IMR-90 (cell line): ENCODE results near the gene RUNX1. TPM values are rescaled to one million over a fixed set of nuclear protein-coding genes. Genes with fewer than 3 reads are reported as not detected.

ENCODE experiments used
- ATAC-seq: fragments of 200-7000 bp; cut with Tn5 transposase; 2 replicates; pipeline ENCODE4 v1.9.1; 2020; ENCODE audit warnings: low read depth, mild to moderate bottlenecking, moderate library complexity
- BruUV-seq: library from RNA; stranded (reverse); fragments of 400-500 nt; replicated peaks from 2 replicates; lab custom pipeline; 2021; lab: Mats Ljungman, UMichigan
- CTCF ChIA-PET: fragments of 300-600 bp; formaldehyde crosslinking; extraction: SDS; loops from one replicate; lab custom pipeline; 2021; ENCODE audit warnings: antibody characterized with exemption; lab: Yijun Ruan, JAX
- POLR2A ChIA-PET: fragments of 300-600 bp; sonication (Branson Sonifier 250); formaldehyde crosslinking; loops from one replicate; lab custom pipeline; 2022; ENCODE audit warnings: antibody characterized with exemption; ENCODE audit not compliant: unreplicated experiment; lab: Charles Lee
- DNase-seq: peaks from one replicate; pipeline ENCODE4 v3.0.0; 2013
- H2AFZ ChIP-seq: replicated peaks from 2 replicates; pipeline ENCODE3; 2013; ENCODE audit warnings: low read length, mild to moderate bottlenecking; ENCODE audit not compliant: poor library complexity
- H2AK5ac ChIP-seq: 2 replicates; pipeline ENCODE4 v1.6.1; 2013; ENCODE audit warnings: low read depth, low read length, inconsistent platforms
- H2AK9ac ChIP-seq: replicated peaks from 2 replicates; pipeline ENCODE3; 2013; ENCODE audit warnings: mild to moderate bottlenecking, low read depth, low read length, moderate library complexity; ENCODE audit not compliant: poor library complexity
- H2BK120ac ChIP-seq: 2 replicates; pipeline ENCODE4 v1.6.1; 2013; ENCODE audit warnings: low read depth, low read length, inconsistent platforms
- H2BK15ac ChIP-seq: 3 replicates; pipeline ENCODE4 v1.6.1; 2013; ENCODE audit warnings: low read depth, low read length, inconsistent platforms
- H2BK20ac ChIP-seq: 2 replicates; pipeline ENCODE4 v1.6.1; 2013; ENCODE audit warnings: low read depth, mild to moderate bottlenecking, inconsistent platforms, low read length, moderate library complexity
- H2BK5ac ChIP-seq: 2 replicates; pipeline ENCODE4 v1.6.1; 2013; ENCODE audit warnings: mild to moderate bottlenecking, low read depth, low read length, inconsistent platforms; ENCODE audit not compliant: poor library complexity, severe bottlenecking
- H3K14ac ChIP-seq: replicated peaks from 2 replicates; pipeline ENCODE4 v1.6.1; 2013; ENCODE audit warnings: low read depth, low read length, inconsistent platforms
- H3K18ac ChIP-seq: 2 replicates; pipeline ENCODE4 v1.6.1; 2013; ENCODE audit warnings: low read depth, low read length, control low read depth
- H3K23ac ChIP-seq: 2 replicates; pipeline ENCODE4 v1.6.1; 2013; ENCODE audit warnings: low read depth, low read length, inconsistent platforms
- H3K27ac ChIP-seq: 2 replicates; pipeline ENCODE4 v1.5.1; 2013; ENCODE audit warnings: mild to moderate bottlenecking, control low read depth, low read length; ENCODE audit not compliant: insufficient read depth
- H3K27me3 ChIP-seq: 2 replicates; pipeline ENCODE4 v1.6.1; 2013; ENCODE audit warnings: low read length; ENCODE audit not compliant: control insufficient read depth, insufficient read depth
- H3K36me3 ChIP-seq: 2 replicates; pipeline ENCODE4 v1.6.1; 2013; ENCODE audit warnings: low read length, mixed read lengths; ENCODE audit not compliant: control insufficient read depth, insufficient read depth
- H3K4ac ChIP-seq: 2 replicates; pipeline ENCODE4 v1.6.1; 2013; ENCODE audit warnings: low read depth, low read length, inconsistent platforms
- H3K4me1 ChIP-seq: 2 replicates; pipeline ENCODE4 v1.6.1; 2013; ENCODE audit warnings: low read length, mixed read lengths; ENCODE audit not compliant: control insufficient read depth, insufficient read depth
- H3K4me2 ChIP-seq: 2 replicates; pipeline ENCODE4 v1.6.1; 2013; ENCODE audit warnings: low read depth, mild to moderate bottlenecking, control low read depth, low read length, moderate library complexity
- H3K4me3 ChIP-seq: 2 replicates; pipeline ENCODE4 v1.5.1; 2013; ENCODE audit warnings: low read depth, mild to moderate bottlenecking, control low read depth, low read length, moderate library complexity; ENCODE audit not compliant: insufficient read depth
- H3K56ac ChIP-seq: 2 replicates; pipeline ENCODE4 v1.6.1; 2013; ENCODE audit warnings: low read length, inconsistent platforms; ENCODE audit not compliant: insufficient read depth; ENCODE audit errors: extremely low read depth
- H3K79me1 ChIP-seq, 2 experiments: 2 replicates each; pipeline ENCODE4 v1.6.1; 2013; ENCODE audit warnings: low read length in 2 of 2, inconsistent platforms in 1 of 2, low read depth in 1 of 2
- H3K9ac ChIP-seq: 2 replicates; pipeline ENCODE4 v1.6.1; 2013; ENCODE audit warnings: low read depth, low read length, control low read depth
- H3K9me1 ChIP-seq: 2 replicates; pipeline ENCODE4 v1.6.1; 2013; ENCODE audit warnings: low read length, inconsistent platforms; ENCODE audit not compliant: insufficient read depth
- H3K9me3 ChIP-seq: 2 replicates; pipeline ENCODE4 v1.6.1; 2013; ENCODE audit warnings: low read length; ENCODE audit not compliant: control insufficient read depth, insufficient read depth
- H4K20me1 ChIP-seq: 2 replicates; pipeline ENCODE4 v1.6.1; 2013; ENCODE audit warnings: low read length, inconsistent platforms; ENCODE audit not compliant: insufficient read depth
- H4K5ac ChIP-seq: 2 replicates; pipeline ENCODE4 v1.6.1; 2013; ENCODE audit warnings: mild to moderate bottlenecking, low read depth, low read length, control low read depth
- H4K8ac ChIP-seq, 2 experiments: 2 replicates each; pipeline ENCODE4 v1.6.1; 2013; ENCODE audit warnings: low read depth in 2 of 2, low read length in 2 of 2, control low read depth in 1 of 2, inconsistent platforms in 1 of 2
- H4K91ac ChIP-seq: 2 replicates; pipeline ENCODE4 v1.6.1; 2013; ENCODE audit warnings: low read depth, low read length, inconsistent platforms; ENCODE audit not compliant: insufficient read depth
- BHLHE40 ChIP-seq: fragments of 150-350 bp; IDR thresholded peaks from 2 replicates; pipeline ENCODE4 v1.6.1; 2016; ENCODE audit warnings: mild to moderate bottlenecking, low read depth, low read length
- CEBPB ChIP-seq: IDR thresholded peaks from 2 replicates; pipeline ENCODE4 v1.6.1; 2012; ENCODE audit warnings: low read depth, low read length, improper control_type of control experiment
- FOS ChIP-seq: fragments of 150-350 bp; IDR thresholded peaks from 2 replicates; pipeline ENCODE4 v1.6.1; 2016; ENCODE audit warnings: low read depth, low read length
- MXI1 ChIP-seq: IDR thresholded peaks from 2 replicates; pipeline ENCODE4 v1.6.1; 2012; ENCODE audit warnings: low read depth, mild to moderate bottlenecking, low read length, moderate library complexity, borderline replicate concordance
- RCOR1 ChIP-seq: IDR thresholded peaks from 2 replicates; pipeline ENCODE4 v1.6.1; 2012; ENCODE audit warnings: mild to moderate bottlenecking, low read length, improper control_type of control experiment; ENCODE audit not compliant: insufficient replicate concordance
- RFX5 ChIP-seq: IDR thresholded peaks from 2 replicates; pipeline ENCODE4 v1.8.0; 2012; ENCODE audit warnings: low read depth, mild to moderate bottlenecking, low read length, moderate library complexity
- SMC3 ChIP-seq: fragments of 150-350 bp; IDR thresholded peaks from 2 replicates; pipeline ENCODE4 v1.6.1; 2016; ENCODE audit warnings: low read depth, mild to moderate bottlenecking, antibody characterized with exemption, low read length, moderate library complexity
- WGBS, 2 experiments: methylation state at CpG; one replicate each; pipeline versions ENCODE4 v1.1.5 to v1.1.7; 2013; ENCODE audit warnings: missing lambda C conversion rate in 2 of 2; ENCODE audit not compliant: insufficient read length in 1 of 2; ENCODE audit errors: extremely low coverage in 2 of 2; 5-methylcytosine and 5-hydroxymethylcytosine counted together
- dilution Hi-C: fragments of 300-500 bp; cut with HindIII; formaldehyde crosslinking; loops from one replicate; pipeline ENCODE4 v1.14.3; 2018; ENCODE audit warnings: low sequenced_read_pairs; ENCODE audit not compliant: unreplicated experiment
- in situ Hi-C: fragments of 300-500 bp; cut with MboI; formaldehyde crosslinking; loops from 3 replicates; pipeline ENCODE4 v1.14.3; 2019; ENCODE audit warnings: low sequenced_read_pairs, inconsistent platforms, mixed read lengths
- intact Hi-C: fragments of 100-400 bp; cut with micrococcal nuclease; formaldehyde crosslinking; loops from 2 replicates; pipeline ENCODE4 v1.10.0; 2022
- polyA plus RNA-seq, 3 experiments: library from polyadenylated mRNA; depleted of rRNA; stranded (reverse); fragments of >200 nt; gene quantifications; 2 replicates each; pipeline ENCODE4 v1.2.3, GENCODE V29; 2012; ENCODE audit warnings: low replicate concordance in 1 of 3
- total RNA-seq: library from RNA; depleted of rRNA; stranded (reverse); fragments of >200 nt; gene quantifications from 2 replicates; pipeline ENCODE4 v1.2.3, GENCODE V29; 2012
- TF ChIP-seq, protein P1 (sequence below): fragments of 150-350 bp; IDR thresholded peaks from 2 replicates; pipeline ENCODE4 v1.6.1; 2016; ENCODE audit warnings: low read depth, mild to moderate bottlenecking, low read length, moderate library complexity, borderline replicate concordance

RUNX1 gene
- total and polyA plus RNA-seq, 2 of the 4 experiments (the other 2 are of a cell fraction), result 34.5 to 56.5 TPM

DNA sequence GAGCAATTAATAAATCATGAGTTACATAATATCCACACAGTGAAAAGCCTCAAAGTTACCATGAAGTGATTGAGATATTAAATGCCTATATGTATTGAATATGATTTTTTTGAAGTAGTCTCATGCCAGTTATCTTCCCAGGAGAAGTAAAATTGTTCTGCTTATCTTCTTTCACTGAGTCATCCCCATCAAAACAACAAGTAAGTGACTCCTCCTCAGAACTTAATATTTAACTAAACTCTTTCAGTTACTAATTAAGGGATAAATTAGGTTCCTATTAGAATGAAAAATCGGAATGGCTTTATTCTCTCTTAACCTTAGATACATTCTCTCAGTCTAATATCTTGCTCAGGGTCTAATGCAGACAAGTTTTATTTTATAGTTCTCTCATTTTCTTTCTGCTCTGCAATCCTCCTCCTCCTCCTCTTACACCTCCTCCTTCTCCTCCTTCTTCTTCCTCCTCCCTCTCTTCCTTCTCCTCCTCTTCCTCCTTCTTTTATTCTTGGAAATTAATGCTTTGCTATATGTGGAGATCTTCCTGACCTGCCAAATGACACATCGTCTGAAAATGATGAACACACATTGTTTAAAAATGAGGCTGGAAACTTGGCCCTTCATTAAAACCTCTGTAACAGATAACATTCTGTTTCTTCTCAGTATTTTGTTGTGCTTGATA lies 110.9 kb downstream of the RUNX1 start:
- Histone ChIP-seq H3K4ac (peak overlapping the region; percentile 34; the same call in 1 of the 2 replicates), H2BK15ac (no peak overlapping the region), H4K91ac (no peak overlapping the region; the same call in 1 of the 2 replicates), H3K18ac (peak overlapping the region; percentile 69; the same call in 1 of the 2 replicates), H3K4me3 (no peak overlapping the region), H4K8ac (peak overlapping the region in 1 of 2 experiments; percentile 17; a peak in 1 of 4 replicates), H3K56ac (no peak overlapping the region), H3K9ac (no peak overlapping the region), H3K14ac (no peak overlapping the region), H3K27ac (no peak overlapping the region), H2BK5ac (peak overlapping the region; percentile 57), H3K9me1 (peaks cover 6% of the 10 kb centered on the region; the same call in 1 of the 2 replicates), H3K27me3 (no peaks in the 10 kb centered on the region), H2AFZ (no peak overlapping the region), H3K36me3 (no peaks in the 10 kb centered on the region), H4K20me1 (no peaks in the 10 kb centered on the region), H2BK120ac (peak overlapping the region; percentile 3; the same call in 1 of the 2 replicates), H2BK20ac (no peak overlapping the region), H2AK9ac (no peak overlapping the region), H3K9me3 (no peaks in the 10 kb centered on the region), H3K4me1 (peaks cover 14% of the 10 kb centered on the region), H4K5ac (no peak overlapping the region), H3K4me2 (peak overlapping the region; percentile 31; the same call in 1 of the 2 replicates), H2AK5ac (no peak overlapping the region), H3K79me1 (peaks cover 0 to 6% of the 10 kb centered on the region in 2 experiments; a peak in 1 of 4 replicates), H3K23ac (no peak overlapping the region)
- ATAC-seq, result peak; percentile 49
- dilution Hi-C loops, result no loop called here
- BruUV-seq, result no TSS peak
- no peak for TF ChIP-seq FOS
- no peak for TF ChIP-seq RCOR1
- no peak for TF ChIP-seq MXI1
- TF ChIP-seq, protein P1, sequence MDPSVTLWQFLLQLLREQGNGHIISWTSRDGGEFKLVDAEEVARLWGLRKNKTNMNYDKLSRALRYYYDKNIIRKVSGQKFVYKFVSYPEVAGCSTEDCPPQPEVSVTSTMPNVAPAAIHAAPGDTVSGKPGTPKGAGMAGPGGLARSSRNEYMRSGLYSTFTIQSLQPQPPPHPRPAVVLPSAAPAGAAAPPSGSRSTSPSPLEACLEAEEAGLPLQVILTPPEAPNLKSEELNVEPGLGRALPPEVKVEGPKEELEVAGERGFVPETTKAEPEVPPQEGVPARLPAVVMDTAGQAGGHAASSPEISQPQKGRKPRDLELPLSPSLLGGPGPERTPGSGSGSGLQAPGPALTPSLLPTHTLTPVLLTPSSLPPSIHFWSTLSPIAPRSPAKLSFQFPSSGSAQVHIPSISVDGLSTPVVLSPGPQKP, result no peak
- TF ChIP-seq CEBPB, result no peak
- no peak for TF ChIP-seq RFX5
- no peak for TF ChIP-seq BHLHE40
- no peak for TF ChIP-seq SMC3
- DNase-seq, result peak; percentile 45
- intact Hi-C loops, result no loop called here
- in situ Hi-C loops, result no loop called here
- no CpG with 5 or more reads among the region's 2 CpGs for WGBS, 2 experiments
- ChIA-PET CTCF (no interaction called here), POLR2A (interaction anchor here (0.7 kb wide), 1 partner anchor 453 kb away, joined by 3 read pairs; no protein-coding TSS in a partner anchor)
